GM18508 (cell line): ENCODE measurements around the gene ARMC8.

Experiments used
- ATAC-seq: cut with Tn5 transposase; IDR thresholded peaks from one replicate; pipeline ENCODE4 v1.9.1; 2021; ENCODE audit warnings: moderate number of reproducible peaks; ENCODE audit not compliant: insufficient read depth, unreplicated experiment

The ARMC8 gene

GRCh38 chr3:138338244-138338643 is 151.1 kb downstream of the ARMC8 start:
- no peak for ATAC-seq

GRCh38 chr3:138338811-138339210 is 151.7 kb downstream of the ARMC8 start:
- ATAC-seq: no peak

GRCh38 chr3:138340511-138340910 is 153.4 kb downstream of the ARMC8 start:
- ATAC-seq: no peak

GRCh38 chr3:138344754-138345153 is 157.7 kb downstream of the ARMC8 start:
- ATAC-seq: no peak
